Measurements from ENCODE around the gene SLC66A3. TPM values are rescaled to one million over a fixed set of nuclear protein-coding genes. Genes with fewer than 3 reads are reported as not detected.

SLC66A3 gene
- total RNA-seq, 1 donor from 2014 or later: 23.3 TPM

DNA sequence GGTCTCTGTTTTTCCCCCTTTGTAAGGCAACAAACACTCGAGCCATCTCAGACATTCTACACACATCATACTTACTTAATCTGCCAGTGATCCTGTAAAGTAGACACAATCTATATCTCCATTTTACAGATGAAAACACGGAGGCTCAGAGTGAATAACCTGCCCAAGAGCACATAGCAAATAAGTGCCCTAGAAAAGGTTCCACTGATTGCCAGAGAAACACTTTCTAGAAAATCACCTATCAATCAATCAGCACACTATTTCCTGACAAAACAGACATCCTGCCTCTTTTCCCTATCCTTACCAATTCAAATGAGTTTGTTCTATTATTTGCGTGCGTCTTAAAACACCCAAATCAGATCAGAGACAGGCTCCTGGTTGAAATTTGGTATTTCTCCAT, 23.9 kb downstream of the SLC66A3 start:
- Mint-ChIP-seq H3K27ac (ENCODE audit: unreplicated experiment) (no peak overlapping the region), H3K9me3 (ENCODE audit: unreplicated experiment) (no peaks in the 10 kb centered on the region), H3K4me3 (ENCODE audit: unreplicated experiment) (no peak overlapping the region), H3K4me1 (ENCODE audit: unreplicated experiment) (peaks cover 15% of the 10 kb centered on the region), H3K36me3 (ENCODE audit: unreplicated experiment) (peaks cover 17% of the 10 kb centered on the region), H3K27me3 (ENCODE audit: unreplicated experiment) (no peaks in the 10 kb centered on the region)
- DNase-seq (ENCODE audit: extremely low spot score, unreplicated experiment): no peak
- TF ChIP-seq, protein P1, sequence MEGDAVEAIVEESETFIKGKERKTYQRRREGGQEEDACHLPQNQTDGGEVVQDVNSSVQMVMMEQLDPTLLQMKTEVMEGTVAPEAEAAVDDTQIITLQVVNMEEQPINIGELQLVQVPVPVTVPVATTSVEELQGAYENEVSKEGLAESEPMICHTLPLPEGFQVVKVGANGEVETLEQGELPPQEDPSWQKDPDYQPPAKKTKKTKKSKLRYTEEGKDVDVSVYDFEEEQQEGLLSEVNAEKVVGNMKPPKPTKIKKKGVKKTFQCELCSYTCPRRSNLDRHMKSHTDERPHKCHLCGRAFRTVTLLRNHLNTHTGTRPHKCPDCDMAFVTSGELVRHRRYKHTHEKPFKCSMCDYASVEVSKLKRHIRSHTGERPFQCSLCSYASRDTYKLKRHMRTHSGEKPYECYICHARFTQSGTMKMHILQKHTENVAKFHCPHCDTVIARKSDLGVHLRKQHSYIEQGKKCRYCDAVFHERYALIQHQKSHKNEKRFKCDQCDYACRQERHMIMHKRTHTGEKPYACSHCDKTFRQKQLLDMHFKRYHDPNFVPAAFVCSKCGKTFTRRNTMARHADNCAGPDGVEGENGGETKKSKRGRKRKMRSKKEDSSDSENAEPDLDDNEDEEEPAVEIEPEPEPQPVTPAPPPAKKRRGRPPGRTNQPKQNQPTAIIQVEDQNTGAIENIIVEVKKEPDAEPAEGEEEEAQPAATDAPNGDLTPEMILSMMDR (IDR thresholded peaks at IDR 0.05): no peak

- Mint-ChIP-seq H3K4me3 (ENCODE audit: unreplicated experiment) (no peak overlapping the region), H3K4me1 (ENCODE audit: unreplicated experiment) (peaks cover 15% of the 10 kb centered on the region), H3K36me3 (ENCODE audit: unreplicated experiment) (peaks cover 19% of the 10 kb centered on the region), H3K27ac (ENCODE audit: unreplicated experiment) (no peak overlapping the region), H3K27me3 (ENCODE audit: unreplicated experiment) (no peaks in the 10 kb centered on the region), H3K9me3 (ENCODE audit: unreplicated experiment) (no peaks in the 10 kb centered on the region)
- TF ChIP-seq, protein P1 (IDR thresholded peaks at IDR 0.05): no peak
- no peak for DNase-seq (ENCODE audit: extremely low spot score, unreplicated experiment)
Measured at GRCh38 chr2:11179899-11180298, 24.6 kb downstream of the SLC66A3 start.

DNA sequence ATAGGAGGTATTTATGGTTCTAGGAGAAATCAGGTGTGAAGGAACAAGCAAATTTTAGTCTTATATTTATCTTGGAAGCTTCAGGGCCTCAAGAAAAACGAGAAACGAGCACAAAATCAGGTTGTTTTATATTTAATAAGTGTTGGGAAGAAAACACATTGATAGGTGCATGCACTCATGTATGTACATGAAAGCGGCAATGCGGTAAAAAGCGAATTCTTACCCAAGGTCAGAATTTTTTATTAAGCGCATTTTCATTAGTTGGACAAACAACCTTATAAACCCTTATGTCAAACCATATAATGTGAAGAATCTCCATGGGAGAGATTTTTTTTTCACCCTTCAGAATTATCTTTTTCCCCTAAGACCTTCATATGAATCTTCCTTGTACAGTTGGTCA, 25.4 kb downstream of the SLC66A3 start:
- H3K27me3 Mint-ChIP-seq (ENCODE audit: unreplicated experiment): no peaks in the 10 kb centered on the region
- no peaks in the 10 kb centered on the region for H3K9me3 Mint-ChIP-seq (ENCODE audit: unreplicated experiment)
- TF ChIP-seq, protein P1 (IDR thresholded peaks at IDR 0.05): no peak
- no peak for DNase-seq (ENCODE audit: extremely low spot score, unreplicated experiment)
- peaks cover 7% of the 10 kb centered on the region for H3K4me1 Mint-ChIP-seq (ENCODE audit: unreplicated experiment)
- no peak overlapping the region for H3K4me3 Mint-ChIP-seq (ENCODE audit: unreplicated experiment)
- peaks cover 21% of the 10 kb centered on the region for H3K36me3 Mint-ChIP-seq (ENCODE audit: unreplicated experiment)
- H3K27ac Mint-ChIP-seq (ENCODE audit: unreplicated experiment): no peak overlapping the region

DNA sequence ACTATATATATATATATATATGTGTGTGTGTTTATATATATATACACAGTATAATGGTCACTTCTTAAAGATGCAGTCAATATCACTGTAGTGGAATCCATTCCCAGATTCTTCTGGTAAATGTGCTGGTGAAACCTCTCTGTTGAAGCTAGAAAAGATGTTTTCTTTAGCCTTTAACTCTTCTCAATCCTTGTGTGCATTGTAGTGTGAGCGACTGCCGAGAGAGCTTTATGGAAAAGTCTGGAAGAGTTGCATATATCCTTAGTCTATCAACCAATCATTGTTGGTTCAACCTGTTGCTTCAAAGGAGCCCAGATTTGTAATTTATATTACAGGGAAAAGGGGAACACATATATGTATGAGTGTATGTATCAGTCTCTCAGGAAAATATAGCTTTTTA, 27.7 kb downstream of the SLC66A3 start:
- DNase-seq (ENCODE audit: extremely low spot score, unreplicated experiment): no peak
- H3K9me3 Mint-ChIP-seq (ENCODE audit: unreplicated experiment): no peaks in the 10 kb centered on the region
- H3K36me3 Mint-ChIP-seq (ENCODE audit: unreplicated experiment): peaks cover 30% of the 10 kb centered on the region
- H3K4me3 Mint-ChIP-seq (ENCODE audit: unreplicated experiment): no peak overlapping the region
- no peak overlapping the region for H3K27ac Mint-ChIP-seq (ENCODE audit: unreplicated experiment)
- TF ChIP-seq, protein P1 (IDR thresholded peaks at IDR 0.05): no peak
- H3K4me1 Mint-ChIP-seq (ENCODE audit: unreplicated experiment): no peaks in the 10 kb centered on the region
- no peaks in the 10 kb centered on the region for H3K27me3 Mint-ChIP-seq (ENCODE audit: unreplicated experiment)

- Mint-ChIP-seq H3K36me3 (ENCODE audit: unreplicated experiment) (peaks cover 41% of the 10 kb centered on the region), H3K27ac (ENCODE audit: unreplicated experiment) (no peak overlapping the region), H3K4me1 (ENCODE audit: unreplicated experiment) (no peaks in the 10 kb centered on the region), H3K27me3 (ENCODE audit: unreplicated experiment) (no peaks in the 10 kb centered on the region), H3K9me3 (ENCODE audit: unreplicated experiment) (no peaks in the 10 kb centered on the region), H3K4me3 (ENCODE audit: unreplicated experiment) (no peak overlapping the region)
- DNase-seq (ENCODE audit: extremely low spot score, unreplicated experiment): no peak
- TF ChIP-seq, protein P1 (IDR thresholded peaks at IDR 0.05): no peak
Measured at GRCh38 chr2:11186145-11186544, 30.9 kb downstream of the SLC66A3 start.

Data from osteocyte (in vitro differentiated cells).